Measurements from ENCODE around the gene EEF1AKMT4. TPM values are rescaled to one million over a fixed set of nuclear protein-coding genes. Genes with fewer than 3 reads are reported as not detected.

EEF1AKMT4 gene
- 13.5 and 15.2 TPM in 2 replicates for total RNA-seq

- H3K9me3 Mint-ChIP-seq = no peaks in the 10 kb centered on the region
- no peaks in the 10 kb centered on the region for H3K27me3 Mint-ChIP-seq (ENCODE audit: insufficient read depth)
- intact Hi-C loops (cut with micrococcal nuclease) = loop anchor here (1.0 to 10.0 kb wide), 16 partner anchors 12 to 613 kb away; partner anchors contain the start of genes ABCC5, ABCF3, AP2M1 and CAMK2N2
- peaks cover 17% of the 10 kb centered on the region for H3K4me1 Mint-ChIP-seq (ENCODE audit: low read depth)
- H3K4me3 Mint-ChIP-seq = peak within 1 kb of the TSS; percentile 93
- H3K36me3 Mint-ChIP-seq (ENCODE audit: low read depth) = peaks cover 14% of the 10 kb centered on the region
- DNase-seq (ENCODE audit: low spot score) = peak; percentile 96
- peak within 1 kb of the TSS; percentile 97 for H3K27ac Mint-ChIP-seq
Measured at GRCh38 chr3:184249412-184250166, at the start of gene EEF1AKMT4. EEF1AKMT4 (plus strand) TSS chr3:184249672; CDS start chr3:184249695, 23 bp downstream.

GRCh38 chr3:184200825-184201224, 48.6 kb upstream of the EEF1AKMT4 start:
- intact Hi-C loops (cut with micrococcal nuclease) = no loop called here
- H3K36me3 Mint-ChIP-seq (ENCODE audit: low read depth) = peaks cover 2% of the 10 kb centered on the region
- no peak overlapping the region for H3K4me3 Mint-ChIP-seq
- no peaks in the 10 kb centered on the region for H3K4me1 Mint-ChIP-seq (ENCODE audit: low read depth)
- DNase-seq (ENCODE audit: low spot score) = no peak
- no peaks in the 10 kb centered on the region for H3K9me3 Mint-ChIP-seq
- H3K27me3 Mint-ChIP-seq (ENCODE audit: insufficient read depth) = peaks cover 2% of the 10 kb centered on the region
- no peak overlapping the region for H3K27ac Mint-ChIP-seq

- H3K27ac Mint-ChIP-seq = no peak overlapping the region
- H3K27me3 Mint-ChIP-seq (ENCODE audit: insufficient read depth) = peaks cover 13% of the 10 kb centered on the region
- intact Hi-C loops (cut with micrococcal nuclease) = no loop called here
- no peaks in the 10 kb centered on the region for H3K4me1 Mint-ChIP-seq (ENCODE audit: low read depth)
- H3K36me3 Mint-ChIP-seq (ENCODE audit: low read depth) = no peaks in the 10 kb centered on the region
- no peak for DNase-seq (ENCODE audit: low spot score)
- H3K9me3 Mint-ChIP-seq = no peaks in the 10 kb centered on the region
- H3K4me3 Mint-ChIP-seq = no peak overlapping the region
Measured at GRCh38 chr3:184203526-184203925, 45.9 kb upstream of the EEF1AKMT4 start.

GRCh38 chr3:184209146-184209923, 40.1 kb upstream of the EEF1AKMT4 start:
- intact Hi-C loops (cut with micrococcal nuclease) = no loop called here
- H3K27ac Mint-ChIP-seq = no peak overlapping the region
- peaks cover 28% of the 10 kb centered on the region for H3K27me3 Mint-ChIP-seq (ENCODE audit: insufficient read depth)
- no peaks in the 10 kb centered on the region for H3K9me3 Mint-ChIP-seq
- no peaks in the 10 kb centered on the region for H3K36me3 Mint-ChIP-seq (ENCODE audit: low read depth)
- DNase-seq (ENCODE audit: low spot score) = no peak
- H3K4me1 Mint-ChIP-seq (ENCODE audit: low read depth) = no peaks in the 10 kb centered on the region
- no peak overlapping the region for H3K4me3 Mint-ChIP-seq

- no peak overlapping the region for H3K4me3 Mint-ChIP-seq
Measured at GRCh38 chr3:184211297-184211696, 38.2 kb upstream of the EEF1AKMT4 start.

GRCh38 chr3:184211718-184212117, 37.8 kb upstream of the EEF1AKMT4 start:
- intact Hi-C loops (cut with micrococcal nuclease) = no loop called here
- Mint-ChIP-seq H3K4me3 (no peak overlapping the region), H3K9me3 (no peaks in the 10 kb centered on the region), H3K4me1 (ENCODE audit: low read depth) (no peaks in the 10 kb centered on the region), H3K27me3 (ENCODE audit: insufficient read depth) (peaks cover 25% of the 10 kb centered on the region), H3K27ac (no peak overlapping the region), H3K36me3 (ENCODE audit: low read depth) (no peaks in the 10 kb centered on the region)
- no peak for DNase-seq (ENCODE audit: low spot score)

More at GRCh38 chr3:184211297-184211696, 38.2 kb upstream of the EEF1AKMT4 start:
- H3K9me3 Mint-ChIP-seq = no peaks in the 10 kb centered on the region
- no peaks in the 10 kb centered on the region for H3K36me3 Mint-ChIP-seq (ENCODE audit: low read depth)
- no peak overlapping the region for H3K27ac Mint-ChIP-seq
- no peak for DNase-seq (ENCODE audit: low spot score)
- intact Hi-C loops (cut with micrococcal nuclease) = no loop called here
- H3K27me3 Mint-ChIP-seq (ENCODE audit: insufficient read depth) = peaks cover 28% of the 10 kb centered on the region
- no peaks in the 10 kb centered on the region for H3K4me1 Mint-ChIP-seq (ENCODE audit: low read depth)

GRCh38 chr3:184218814-184219213, 30.7 kb upstream of the EEF1AKMT4 start:
- H3K27me3 Mint-ChIP-seq (ENCODE audit: insufficient read depth) = peaks cover 2% of the 10 kb centered on the region
- H3K36me3 Mint-ChIP-seq (ENCODE audit: low read depth) = no peaks in the 10 kb centered on the region
- H3K9me3 Mint-ChIP-seq = no peaks in the 10 kb centered on the region
- H3K4me3 Mint-ChIP-seq = no peak overlapping the region
- intact Hi-C loops (cut with micrococcal nuclease) = no loop called here
- H3K27ac Mint-ChIP-seq = no peak overlapping the region
- no peak for DNase-seq (ENCODE audit: low spot score)
- H3K4me1 Mint-ChIP-seq (ENCODE audit: low read depth) = no peaks in the 10 kb centered on the region

GRCh38 chr3:184222521-184222920, 27.0 kb upstream of the EEF1AKMT4 start:
- Mint-ChIP-seq H3K27me3 (ENCODE audit: insufficient read depth) (peaks cover 22% of the 10 kb centered on the region), H3K4me1 (ENCODE audit: low read depth) (no peaks in the 10 kb centered on the region), H3K4me3 (no peak overlapping the region), H3K27ac (no peak overlapping the region), H3K9me3 (no peaks in the 10 kb centered on the region), H3K36me3 (ENCODE audit: low read depth) (no peaks in the 10 kb centered on the region)
- intact Hi-C loops (cut with micrococcal nuclease) = no loop called here
- DNase-seq (ENCODE audit: low spot score) = no peak

GRCh38 chr3:184223946-184224345, 25.5 kb upstream of the EEF1AKMT4 start:
- H3K36me3 Mint-ChIP-seq (ENCODE audit: low read depth) = no peaks in the 10 kb centered on the region
- H3K27me3 Mint-ChIP-seq (ENCODE audit: insufficient read depth) = peaks cover 33% of the 10 kb centered on the region
- no peaks in the 10 kb centered on the region for H3K9me3 Mint-ChIP-seq
- no peak overlapping the region for H3K27ac Mint-ChIP-seq
- intact Hi-C loops (cut with micrococcal nuclease) = no loop called here
- no peak for DNase-seq (ENCODE audit: low spot score)
- no peak overlapping the region for H3K4me3 Mint-ChIP-seq
- peaks cover 6% of the 10 kb centered on the region for H3K4me1 Mint-ChIP-seq (ENCODE audit: low read depth)

GRCh38 chr3:184227481-184227935, 22.0 kb upstream of the EEF1AKMT4 start:
- intact Hi-C loops (cut with micrococcal nuclease) = loop anchor here (1.0 to 5.0 kb wide), 3 partner anchors 23 to 62 kb away; partner anchors contain the start of gene CAMK2N2
- Mint-ChIP-seq H3K4me1 (ENCODE audit: low read depth) (peaks cover 14% of the 10 kb centered on the region), H3K4me3 (no peak overlapping the region), H3K9me3 (no peaks in the 10 kb centered on the region), H3K27me3 (ENCODE audit: insufficient read depth) (peaks cover 53% of the 10 kb centered on the region), H3K27ac (no peak overlapping the region), H3K36me3 (ENCODE audit: low read depth) (no peaks in the 10 kb centered on the region)
- DNase-seq (ENCODE audit: low spot score) = peak; percentile 32

GRCh38 chr3:184228376-184229137, 20.9 kb upstream of the EEF1AKMT4 start:
- no peak for DNase-seq (ENCODE audit: low spot score)
- Mint-ChIP-seq H3K4me3 (peak overlapping the region; percentile 49), H3K27ac (no peak overlapping the region), H3K9me3 (no peaks in the 10 kb centered on the region), H3K27me3 (ENCODE audit: insufficient read depth) (peaks cover 57% of the 10 kb centered on the region), H3K36me3 (ENCODE audit: low read depth) (no peaks in the 10 kb centered on the region), H3K4me1 (ENCODE audit: low read depth) (peaks cover 14% of the 10 kb centered on the region)
- intact Hi-C loops (cut with micrococcal nuclease) = loop anchor here (5.0 kb wide), 1 partner anchor 34 kb away; the partner anchor contains the start of gene CAMK2N2

- DNase-seq (ENCODE audit: low spot score) = peak; percentile 54
- Mint-ChIP-seq H3K9me3 (no peaks in the 10 kb centered on the region), H3K4me1 (ENCODE audit: low read depth) (peaks cover 14% of the 10 kb centered on the region), H3K27ac (no peak within 1 kb of the TSS), H3K27me3 (ENCODE audit: insufficient read depth) (peaks cover 52% of the 10 kb centered on the region), H3K36me3 (ENCODE audit: low read depth) (no peaks in the 10 kb centered on the region), H3K4me3 (peak within 1 kb of the TSS; percentile 49)
- intact Hi-C loops (cut with micrococcal nuclease) = loop anchor here (5.0 kb wide), 1 partner anchor 33 kb away; the partner anchor contains the start of gene CAMK2N2
Measured at GRCh38 chr3:184229394-184230080, 19.9 kb upstream of the EEF1AKMT4 start, which contains the start of gene VWA5B2. VWA5B2 (plus strand) TSS chr3:184229585; CDS start chr3:184230529, 944 bp downstream.

Data from activated T-helper 1 cell treated with anti-CD3 and anti-CD28 coated beads, Interleukin-12 subunit alpha, Interleukin-12 subunit beta, Interleukin-2, Interleukin-4 antibody, amounts not matched to agents 30 ng/mL and 10 ng/mL and 1 ng/mL, durations not matched to agents 14 hours and 24 hours and 36 hours (primary cell).